Ramos (cell line): ENCODE measurements around the gene YWHAH.

Experiments
- in situ Hi-C: fragments of 300-500 bp; cut with MboI; formaldehyde crosslinking; loops from one replicate; pipeline ENCODE4 v1.14.3; 2022; ENCODE audit warnings: low sequenced_read_pairs; ENCODE audit not compliant: unreplicated experiment

YWHAH gene

GRCh38 chr22:31922534-31922933 is 21.8 kb upstream of the YWHAH start:
- in situ Hi-C loops: no loop called here

- in situ Hi-C loops: no loop called here
Measured at GRCh38 chr22:31923136-31923535, 21.2 kb upstream of the YWHAH start.

GRCh38 chr22:31923747-31924146 is 20.6 kb upstream of the YWHAH start:
- in situ Hi-C loops: no loop called here

GRCh38 chr22:31925056-31925455 is 19.3 kb upstream of the YWHAH start:
- in situ Hi-C loops: no loop called here

GRCh38 chr22:31926024-31926423 is 18.3 kb upstream of the YWHAH start:
- in situ Hi-C loops: no loop called here

GRCh38 chr22:31926969-31927368 is 17.4 kb upstream of the YWHAH start:
- in situ Hi-C loops: no loop called here

- in situ Hi-C loops: no loop called here
Measured at GRCh38 chr22:31927562-31927961, 16.8 kb upstream of the YWHAH start.

- in situ Hi-C loops: no loop called here
Measured at GRCh38 chr22:31929167-31929930, 15.0 kb upstream of the YWHAH start.

GRCh38 chr22:31932863-31933262 is 11.5 kb upstream of the YWHAH start:
- in situ Hi-C loops: no loop called here

- in situ Hi-C loops: no loop called here
Measured at GRCh38 chr22:31933406-31933805, 10.9 kb upstream of the YWHAH start.

- in situ Hi-C loops: no loop called here
Measured at GRCh38 chr22:31933816-31934482, 10.4 kb upstream of the YWHAH start.

- in situ Hi-C loops: no loop called here
Measured at GRCh38 chr22:31935961-31936635, 8.2 kb upstream of the YWHAH start.

- in situ Hi-C loops: no loop called here
Measured at GRCh38 chr22:31937341-31937740, 7.0 kb upstream of the YWHAH start.

- in situ Hi-C loops: no loop called here
Measured at GRCh38 chr22:31938296-31938695, 6.0 kb upstream of the YWHAH start.

GRCh38 chr22:31940506-31940905 is 3.8 kb upstream of the YWHAH start:
- in situ Hi-C loops: no loop called here

- in situ Hi-C loops: no loop called here
Measured at GRCh38 chr22:31942091-31942490, 2.2 kb upstream of the YWHAH start.

- in situ Hi-C loops: no loop called here
Measured at GRCh38 chr22:31943206-31943977, 943 bp upstream of the YWHAH start.

- in situ Hi-C loops: no loop called here
Measured at GRCh38 chr22:31944700-31945442, 536 bp downstream of the YWHAH start.

GRCh38 chr22:31945443-31945855 is 1.1 kb downstream of the YWHAH start:
- in situ Hi-C loops: no loop called here
